Tibial artery (tissue), 4 donors: ENCODE results near the gene DHX30.

Experiments used
- DNase-seq, 2 donors: peaks; one replicate each; pipeline ENCODE4 v3.0.0-alpha.2; 2019
- H3K27ac ChIP-seq, 2 donors: fragments of 200-600 bp; sonication (generic) in 1 of 2; 1 replicate in 1 of 2; 2 replicates in 1 of 2; pipeline ENCODE4 v1.5.1; 2018 to 2019; ENCODE audit warnings: mild to moderate bottlenecking in 1 of 2
- H3K27me3 ChIP-seq, 2 donors: fragments of 200-600 bp; sonication (generic) in 1 of 2; one replicate each; pipeline versions ENCODE4 v1.5.1 to v1.6.0; 2016 to 2019
- H3K36me3 ChIP-seq, 3 donors: fragments of 200-600 bp; sonication (generic) in 2 of 3; one replicate each; pipeline ENCODE4 v1.5.1; 2016 to 2019; ENCODE audit warnings: mild to moderate bottlenecking in 2 of 3
- H3K4me1 ChIP-seq, 4 donors: fragments of 200-600 bp; sonication (generic) in 2 of 4; 1 replicate in 3 of 4; 2 replicates in 1 of 4; pipeline ENCODE4 v1.5.1; 2016 to 2019
- H3K4me3 ChIP-seq, 2 donors: fragments of 200-600 bp; sonication (generic) in 1 of 2; 1 replicate in 1 of 2; 2 replicates in 1 of 2; pipeline ENCODE4 v1.5.1; 2018 to 2019; ENCODE audit warnings: mild to moderate bottlenecking in 2 of 2
- H3K9me3 ChIP-seq, 3 donors: fragments of 200-600 bp; sonication (generic) in 1 of 3; one replicate each; pipeline ENCODE4 v1.5.1; 2016 to 2019
- CTCF ChIP-seq, 2 experiments: fragments of 200-600 bp in 1 of 2; fragments of 450-650 bp in 1 of 2; IDR thresholded peaks; one replicate each; pipeline ENCODE4 v1.5.1; 2017 to 2019; ENCODE audit warnings: antibody characterized with exemption in 2 of 2, mild to moderate bottlenecking in 1 of 2, moderate library complexity in 1 of 2
- intact Hi-C: fragments of 100-400 bp; cut with DNase I; formaldehyde crosslinking; loops from one replicate; pipeline ENCODE4 v1.15.0; 2023; ENCODE audit warnings: low total_unique reads

Gene DHX30

GRCh38 chr3:47897954-47898353 lies 95.0 kb downstream of the DHX30 start:
- Histone ChIP-seq H3K36me3 (peaks cover 6 to 61% (median 18%) of the 10 kb centered on the region in 3 donors), H3K4me1 (peaks cover 0 to 13% (median 0%) of the 10 kb centered on the region in 4 donors), H3K9me3 (no peaks in the 10 kb centered on the region), H3K4me3 (no peak overlapping the region), H3K27me3 (no peaks in the 10 kb centered on the region), H3K27ac (no peak overlapping the region)
- no peak for DNase-seq
- no peak for TF ChIP-seq CTCF (IDR thresholded peaks at IDR 0.05)
- intact Hi-C loops, result no loop called here

- Histone ChIP-seq H3K36me3 (peaks cover 6 to 49% (median 18%) of the 10 kb centered on the region in 3 donors), H3K4me3 (no peak overlapping the region), H3K27ac (no peak overlapping the region), H3K9me3 (no peaks in the 10 kb centered on the region), H3K4me1 (peaks cover 0 to 13% (median 0%) of the 10 kb centered on the region in 4 donors), H3K27me3 (no peaks in the 10 kb centered on the region)
- TF ChIP-seq CTCF (IDR thresholded peaks at IDR 0.05), result no peak
- intact Hi-C loops, result no loop called here
- no peak for DNase-seq
Measured at GRCh38 chr3:47899495-47900108, 96.7 kb downstream of the DHX30 start.
